GM23248 (cell line): Measurements from ENCODE around the gene VKORC1.
"Not testable (repeated sequence)": the region's sequence is repeated elsewhere in the genome, so short reads cannot be mapped to it uniquely, and the experiment has no call there.

ENCODE experiments used
- EZH2 ChIP-seq: fragments of 200-600 bp; sonication (generic); IDR thresholded peaks from 2 replicates; pipeline ENCODE4 v1.6.1; 2018; ENCODE audit warnings: antibody characterized with exemption, mild to moderate bottlenecking; ENCODE audit not compliant: insufficient read depth, poor library complexity, severe bottlenecking
- EZH2phosphoT487 ChIP-seq: fragments of 200-600 bp; sonication (generic); IDR thresholded peaks from 2 replicates; pipeline ENCODE4 v1.6.1; 2018; ENCODE audit warnings: antibody characterized with exemption, moderate library complexity, mild to moderate bottlenecking, low read depth; ENCODE audit not compliant: insufficient read depth

DNA sequence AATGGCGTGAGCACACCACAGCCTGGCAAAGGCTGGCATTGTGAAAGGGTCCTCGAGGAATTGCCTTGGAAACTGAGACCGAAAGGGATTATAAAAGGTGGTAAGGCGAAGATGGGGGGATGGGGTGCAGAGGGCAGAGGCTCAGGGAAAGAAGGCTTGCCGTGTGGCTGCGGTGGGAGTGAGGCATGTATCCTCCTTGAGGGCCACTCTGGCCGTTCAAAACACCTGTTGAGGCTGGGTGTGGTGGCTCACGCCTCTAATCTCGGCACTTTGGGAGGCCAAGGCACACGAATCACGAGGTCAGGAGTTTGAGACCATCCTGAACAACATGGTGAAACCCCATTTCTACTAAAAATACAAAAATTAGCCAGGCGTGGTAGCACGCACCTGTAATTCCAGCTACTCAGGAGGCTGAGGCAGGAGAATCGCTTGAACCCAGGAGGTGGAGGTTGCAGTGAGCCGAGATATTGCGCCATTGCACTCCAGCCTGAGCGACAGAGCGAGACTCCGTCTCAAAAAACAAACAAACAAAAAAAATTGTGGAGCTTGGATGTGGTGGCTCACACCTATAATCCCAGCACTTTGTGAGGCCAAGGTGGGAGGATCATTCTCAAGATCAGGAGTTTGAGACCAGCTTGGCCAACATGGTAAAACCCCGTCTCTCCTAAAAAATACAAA lies 42.4 kb upstream of the VKORC1 start:
- TF ChIP-seq EZH2, EZH2phosphoT487: not testable (repeated sequence)
